IMR-90 (cell line): ENCODE data around the gene PCSK5. TPM values are rescaled to one million over a fixed set of nuclear protein-coding genes. Genes with fewer than 3 reads are reported as not detected.

Source experiments
- ATAC-seq: fragments of 200-7000 bp; cut with Tn5 transposase; 2 replicates; pipeline ENCODE4 v1.9.1; 2020; ENCODE audit warnings: low read depth, mild to moderate bottlenecking, moderate library complexity
- BruUV-seq: library from RNA; stranded (reverse); fragments of 400-500 nt; replicated peaks from 2 replicates; lab custom pipeline; 2021; lab: Mats Ljungman, UMichigan
- CTCF ChIA-PET: fragments of 300-600 bp; formaldehyde crosslinking; extraction: SDS; loops from one replicate; lab custom pipeline; 2021; ENCODE audit warnings: antibody characterized with exemption; lab: Yijun Ruan, JAX
- POLR2A ChIA-PET: fragments of 300-600 bp; sonication (Branson Sonifier 250); formaldehyde crosslinking; loops from one replicate; lab custom pipeline; 2022; ENCODE audit warnings: antibody characterized with exemption; ENCODE audit not compliant: unreplicated experiment; lab: Charles Lee
- DNase-seq: peaks from one replicate; pipeline ENCODE4 v3.0.0; 2013
- H2AFZ ChIP-seq: replicated peaks from 2 replicates; pipeline ENCODE3; 2013; ENCODE audit warnings: low read length, mild to moderate bottlenecking; ENCODE audit not compliant: poor library complexity
- H2AK5ac ChIP-seq: 2 replicates; pipeline ENCODE4 v1.6.1; 2013; ENCODE audit warnings: low read depth, low read length, inconsistent platforms
- H2AK9ac ChIP-seq: replicated peaks from 2 replicates; pipeline ENCODE3; 2013; ENCODE audit warnings: mild to moderate bottlenecking, low read depth, low read length, moderate library complexity; ENCODE audit not compliant: poor library complexity
- H2BK120ac ChIP-seq: 2 replicates; pipeline ENCODE4 v1.6.1; 2013; ENCODE audit warnings: low read depth, low read length, inconsistent platforms
- H2BK15ac ChIP-seq: 3 replicates; pipeline ENCODE4 v1.6.1; 2013; ENCODE audit warnings: low read depth, low read length, inconsistent platforms
- H2BK20ac ChIP-seq: 2 replicates; pipeline ENCODE4 v1.6.1; 2013; ENCODE audit warnings: low read depth, mild to moderate bottlenecking, inconsistent platforms, low read length, moderate library complexity
- H2BK5ac ChIP-seq: 2 replicates; pipeline ENCODE4 v1.6.1; 2013; ENCODE audit warnings: mild to moderate bottlenecking, low read depth, low read length, inconsistent platforms; ENCODE audit not compliant: poor library complexity, severe bottlenecking
- H3K14ac ChIP-seq: replicated peaks from 2 replicates; pipeline ENCODE4 v1.6.1; 2013; ENCODE audit warnings: low read depth, low read length, inconsistent platforms
- H3K18ac ChIP-seq: 2 replicates; pipeline ENCODE4 v1.6.1; 2013; ENCODE audit warnings: low read depth, low read length, control low read depth
- H3K23ac ChIP-seq: 2 replicates; pipeline ENCODE4 v1.6.1; 2013; ENCODE audit warnings: low read depth, low read length, inconsistent platforms
- H3K27ac ChIP-seq: 2 replicates; pipeline ENCODE4 v1.5.1; 2013; ENCODE audit warnings: mild to moderate bottlenecking, control low read depth, low read length; ENCODE audit not compliant: insufficient read depth
- H3K27me3 ChIP-seq: 2 replicates; pipeline ENCODE4 v1.6.1; 2013; ENCODE audit warnings: low read length; ENCODE audit not compliant: control insufficient read depth, insufficient read depth
- H3K36me3 ChIP-seq: 2 replicates; pipeline ENCODE4 v1.6.1; 2013; ENCODE audit warnings: low read length, mixed read lengths; ENCODE audit not compliant: control insufficient read depth, insufficient read depth
- H3K4ac ChIP-seq: 2 replicates; pipeline ENCODE4 v1.6.1; 2013; ENCODE audit warnings: low read depth, low read length, inconsistent platforms
- H3K4me1 ChIP-seq: 2 replicates; pipeline ENCODE4 v1.6.1; 2013; ENCODE audit warnings: low read length, mixed read lengths; ENCODE audit not compliant: control insufficient read depth, insufficient read depth
- H3K4me2 ChIP-seq: 2 replicates; pipeline ENCODE4 v1.6.1; 2013; ENCODE audit warnings: low read depth, mild to moderate bottlenecking, control low read depth, low read length, moderate library complexity
- H3K4me3 ChIP-seq: 2 replicates; pipeline ENCODE4 v1.5.1; 2013; ENCODE audit warnings: low read depth, mild to moderate bottlenecking, control low read depth, low read length, moderate library complexity; ENCODE audit not compliant: insufficient read depth
- H3K56ac ChIP-seq: 2 replicates; pipeline ENCODE4 v1.6.1; 2013; ENCODE audit warnings: low read length, inconsistent platforms; ENCODE audit not compliant: insufficient read depth; ENCODE audit errors: extremely low read depth
- H3K79me1 ChIP-seq, 2 experiments: 2 replicates each; pipeline ENCODE4 v1.6.1; 2013; ENCODE audit warnings: low read length in 2 of 2, inconsistent platforms in 1 of 2, low read depth in 1 of 2
- H3K9ac ChIP-seq: 2 replicates; pipeline ENCODE4 v1.6.1; 2013; ENCODE audit warnings: low read depth, low read length, control low read depth
- H3K9me1 ChIP-seq: 2 replicates; pipeline ENCODE4 v1.6.1; 2013; ENCODE audit warnings: low read length, inconsistent platforms; ENCODE audit not compliant: insufficient read depth
- H3K9me3 ChIP-seq: 2 replicates; pipeline ENCODE4 v1.6.1; 2013; ENCODE audit warnings: low read length; ENCODE audit not compliant: control insufficient read depth, insufficient read depth
- H4K20me1 ChIP-seq: 2 replicates; pipeline ENCODE4 v1.6.1; 2013; ENCODE audit warnings: low read length, inconsistent platforms; ENCODE audit not compliant: insufficient read depth
- H4K5ac ChIP-seq: 2 replicates; pipeline ENCODE4 v1.6.1; 2013; ENCODE audit warnings: mild to moderate bottlenecking, low read depth, low read length, control low read depth
- H4K8ac ChIP-seq, 2 experiments: 2 replicates each; pipeline ENCODE4 v1.6.1; 2013; ENCODE audit warnings: low read depth in 2 of 2, low read length in 2 of 2, control low read depth in 1 of 2, inconsistent platforms in 1 of 2
- H4K91ac ChIP-seq: 2 replicates; pipeline ENCODE4 v1.6.1; 2013; ENCODE audit warnings: low read depth, low read length, inconsistent platforms; ENCODE audit not compliant: insufficient read depth
- BHLHE40 ChIP-seq: fragments of 150-350 bp; IDR thresholded peaks from 2 replicates; pipeline ENCODE4 v1.6.1; 2016; ENCODE audit warnings: mild to moderate bottlenecking, low read depth, low read length
- CEBPB ChIP-seq: IDR thresholded peaks from 2 replicates; pipeline ENCODE4 v1.6.1; 2012; ENCODE audit warnings: low read depth, low read length, improper control_type of control experiment
- FOS ChIP-seq: fragments of 150-350 bp; IDR thresholded peaks from 2 replicates; pipeline ENCODE4 v1.6.1; 2016; ENCODE audit warnings: low read depth, low read length
- NFE2L2 ChIP-seq: fragments of 150-350 bp; IDR thresholded peaks from 2 replicates; pipeline ENCODE4 v1.6.1; 2016; ENCODE audit warnings: low read depth, mild to moderate bottlenecking, low read length
- RFX5 ChIP-seq: IDR thresholded peaks from 2 replicates; pipeline ENCODE4 v1.8.0; 2012; ENCODE audit warnings: low read depth, mild to moderate bottlenecking, low read length, moderate library complexity
- SMC3 ChIP-seq: fragments of 150-350 bp; IDR thresholded peaks from 2 replicates; pipeline ENCODE4 v1.6.1; 2016; ENCODE audit warnings: low read depth, mild to moderate bottlenecking, antibody characterized with exemption, low read length, moderate library complexity
- WGBS, 2 experiments: methylation state at CpG; one replicate each; pipeline versions ENCODE4 v1.1.5 to v1.1.7; 2013; ENCODE audit warnings: missing lambda C conversion rate in 2 of 2; ENCODE audit not compliant: insufficient read length in 1 of 2; ENCODE audit errors: extremely low coverage in 2 of 2; 5-methylcytosine and 5-hydroxymethylcytosine counted together
- dilution Hi-C: fragments of 300-500 bp; cut with HindIII; formaldehyde crosslinking; loops from one replicate; pipeline ENCODE4 v1.14.3; 2018; ENCODE audit warnings: low sequenced_read_pairs; ENCODE audit not compliant: unreplicated experiment
- in situ Hi-C: fragments of 300-500 bp; cut with MboI; formaldehyde crosslinking; loops from 3 replicates; pipeline ENCODE4 v1.14.3; 2019; ENCODE audit warnings: low sequenced_read_pairs, inconsistent platforms, mixed read lengths
- intact Hi-C: fragments of 100-400 bp; cut with micrococcal nuclease; formaldehyde crosslinking; loops from 2 replicates; pipeline ENCODE4 v1.10.0; 2022
- polyA plus RNA-seq, 3 experiments: library from polyadenylated mRNA; depleted of rRNA; stranded (reverse); fragments of >200 nt; gene quantifications; 2 replicates each; pipeline ENCODE4 v1.2.3, GENCODE V29; 2012; ENCODE audit warnings: low replicate concordance in 1 of 3
- total RNA-seq: library from RNA; depleted of rRNA; stranded (reverse); fragments of >200 nt; gene quantifications from 2 replicates; pipeline ENCODE4 v1.2.3, GENCODE V29; 2012
- TF ChIP-seq, protein P1 (sequence below): fragments of 150-350 bp; IDR thresholded peaks from 2 replicates; pipeline ENCODE4 v1.6.1; 2017; ENCODE audit warnings: mild to moderate bottlenecking, antibody characterized with exemption, low read length, low read depth

Gene PCSK5
- total and polyA plus RNA-seq, 2 of the 4 experiments (the other 2 are of a cell fraction) = 1.5 to 3.0 TPM

- Histone ChIP-seq H3K56ac (no peak overlapping the region), H3K23ac (no peak overlapping the region), H3K4ac (no peak overlapping the region), H2AK9ac (no peak overlapping the region), H4K91ac (no peak overlapping the region), H2BK20ac (no peak overlapping the region), H2AFZ (no peak overlapping the region), H3K9me3 (0 out of 2 replicates have a peak, but pooled peaks cover 2% of the 10 kb centered on the region), H3K27ac (no peak overlapping the region), H3K27me3 (peaks cover 16% of the 10 kb centered on the region), H2BK120ac (no peak overlapping the region), H3K18ac (no peak overlapping the region), H3K14ac (no peak overlapping the region), H2BK5ac (no peak overlapping the region), H4K8ac (no peak overlapping the region), H4K20me1 (no peaks in the 10 kb centered on the region), H2BK15ac (no peak overlapping the region), H3K4me1 (no peaks in the 10 kb centered on the region), H4K5ac (no peak overlapping the region), H3K4me3 (no peak overlapping the region), H3K9me1 (no peaks in the 10 kb centered on the region), H3K9ac (no peak overlapping the region), H3K79me1 (no peaks in the 10 kb centered on the region), H2AK5ac (no peak overlapping the region), H3K4me2 (no peak overlapping the region), H3K36me3 (no peaks in the 10 kb centered on the region)
- DNase-seq (no peak), ATAC-seq (no peak)
- POLR2A ChIA-PET = no interaction called here
- intact Hi-C loops = no loop called here
- no CpG with 5 or more reads among the region's 1 CpG for WGBS, 2 experiments
- TF ChIP-seq FOS = no peak
- TF ChIP-seq BHLHE40 = no peak
- TF ChIP-seq CEBPB = no peak
- TF ChIP-seq RFX5 = no peak
- TF ChIP-seq NFE2L2 = no peak
- TF ChIP-seq, protein P1, sequence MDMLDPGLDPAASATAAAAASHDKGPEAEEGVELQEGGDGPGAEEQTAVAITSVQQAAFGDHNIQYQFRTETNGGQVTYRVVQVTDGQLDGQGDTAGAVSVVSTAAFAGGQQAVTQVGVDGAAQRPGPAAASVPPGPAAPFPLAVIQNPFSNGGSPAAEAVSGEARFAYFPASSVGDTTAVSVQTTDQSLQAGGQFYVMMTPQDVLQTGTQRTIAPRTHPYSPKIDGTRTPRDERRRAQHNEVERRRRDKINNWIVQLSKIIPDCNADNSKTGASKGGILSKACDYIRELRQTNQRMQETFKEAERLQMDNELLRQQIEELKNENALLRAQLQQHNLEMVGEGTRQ = no peak
- no peak for TF ChIP-seq SMC3
- dilution Hi-C loops = no loop called here
- CTCF ChIA-PET = no interaction called here
- no TSS peak for BruUV-seq
- in situ Hi-C loops = no loop called here
Measured at GRCh38 chr9:76330034-76330433, 439.6 kb downstream of the PCSK5 start.
